ENCODE results near the gene AGAP3. TPM values are rescaled to one million over a fixed set of nuclear protein-coding genes. Genes with fewer than 3 reads are reported as not detected.

AGAP3 gene
- total and polyA plus RNA-seq, 2 of the 4 experiments (the other 2 are of a cell fraction) = 35.3 to 93.9 TPM

DNA sequence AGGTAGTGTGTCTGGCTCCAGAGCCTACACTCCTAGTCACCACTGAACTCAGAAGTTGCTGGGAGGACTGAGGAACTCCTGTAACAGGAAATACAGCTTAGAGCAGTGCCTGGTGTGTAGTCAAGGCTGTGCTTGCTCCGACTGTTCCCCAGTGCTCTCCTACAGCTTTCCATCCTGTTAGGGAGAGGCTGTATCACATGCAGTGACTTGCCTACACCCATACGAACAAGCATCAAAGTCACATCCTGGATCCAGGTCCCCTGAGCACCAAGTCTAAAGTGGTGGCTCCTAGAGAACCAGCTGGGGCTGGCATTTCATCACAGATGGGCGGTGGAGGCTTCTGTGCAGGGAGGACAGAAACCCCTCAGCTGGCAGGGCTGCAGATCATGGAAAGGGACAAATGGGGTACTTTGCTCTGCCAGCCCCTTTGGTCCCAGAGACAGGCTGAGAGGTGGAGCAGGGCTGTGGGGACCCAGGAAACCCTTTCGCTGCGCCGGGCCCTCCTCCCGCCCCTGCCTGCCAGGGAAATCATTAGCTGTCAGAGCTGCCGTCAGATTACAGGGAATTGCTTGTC, 93.1 kb downstream of the AGAP3 start:
- TF ChIP-seq MAZ (IDR thresholded peaks at IDR 0.05; ENCODE audit: borderline replicate concordance, low read depth, low read length) (no peak), BHLHE40 (IDR thresholded peaks at IDR 0.05; ENCODE audit: low read depth, low read length) (no peak), FOS (IDR thresholded peaks at IDR 0.05; ENCODE audit: low read depth, low read length) (no peak), RAD21 (IDR thresholded peaks at IDR 0.05; ENCODE audit: low read length) (no peak), USF2 (IDR thresholded peaks at IDR 0.05; ENCODE audit: low read depth, low read length) (no peak), CHD1 (IDR thresholded peaks at IDR 0.05; ENCODE audit: low read depth, low read length) (no peak), MAFK (IDR thresholded peaks at IDR 0.05; ENCODE audit: low read depth, low read length) (no peak), CTCF (conservative IDR thresholded peaks at IDR 0.05; ENCODE audit: low read depth, low read length) (no peak), CEBPB (IDR thresholded peaks at IDR 0.05; ENCODE audit: low read depth, low read length) (no peak), SMC3 (IDR thresholded peaks at IDR 0.05; ENCODE audit: low read depth, low read length) (no peak), NFE2L2 (IDR thresholded peaks at IDR 0.05; ENCODE audit: low read depth, low read length) (no peak)
- TF ChIP-seq, protein P1, sequence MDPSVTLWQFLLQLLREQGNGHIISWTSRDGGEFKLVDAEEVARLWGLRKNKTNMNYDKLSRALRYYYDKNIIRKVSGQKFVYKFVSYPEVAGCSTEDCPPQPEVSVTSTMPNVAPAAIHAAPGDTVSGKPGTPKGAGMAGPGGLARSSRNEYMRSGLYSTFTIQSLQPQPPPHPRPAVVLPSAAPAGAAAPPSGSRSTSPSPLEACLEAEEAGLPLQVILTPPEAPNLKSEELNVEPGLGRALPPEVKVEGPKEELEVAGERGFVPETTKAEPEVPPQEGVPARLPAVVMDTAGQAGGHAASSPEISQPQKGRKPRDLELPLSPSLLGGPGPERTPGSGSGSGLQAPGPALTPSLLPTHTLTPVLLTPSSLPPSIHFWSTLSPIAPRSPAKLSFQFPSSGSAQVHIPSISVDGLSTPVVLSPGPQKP (IDR thresholded peaks at IDR 0.05; ENCODE audit: borderline replicate concordance, low read depth, low read length) = no peak
- ATAC-seq (ENCODE audit: low read depth) = no peak
- H3K79me1 ChIP-seq (ENCODE audit: low read depth in 1 of 2, low read length in 2 of 2) = no peaks in the 10 kb centered on the region
- BruUV-seq (replicated peaks) = no TSS peak
- no peak overlapping the region for H3K4me2 ChIP-seq (ENCODE audit: low read depth, low read length)
- no peak overlapping the region for H2AK5ac ChIP-seq (ENCODE audit: low read depth, low read length)
- H3K4ac ChIP-seq (ENCODE audit: low read depth, low read length) = no peak overlapping the region
- in situ Hi-C loops (cut with MboI; ENCODE audit: low sequenced_read_pairs) = no loop called here
- H2BK120ac ChIP-seq (ENCODE audit: low read depth, low read length) = no peak overlapping the region
- H3K56ac ChIP-seq (ENCODE audit: extremely low read depth, insufficient read depth, low read length) = no peak overlapping the region
- H2BK15ac ChIP-seq (ENCODE audit: low read depth, low read length) = no peak overlapping the region
- H3K27ac ChIP-seq (ENCODE audit: insufficient read depth, low read length) = no peak overlapping the region
- no peak for DNase-seq
- no peak overlapping the region for H3K4me3 ChIP-seq (ENCODE audit: insufficient read depth, low read depth, low read length)
- ChIA-PET CTCF (no interaction called here), POLR2A (ENCODE audit: unreplicated experiment) (interaction anchor here (0.6 kb wide), 1 partner anchor 72 kb away, joined by 3 read pairs; no protein-coding TSS in a partner anchor)
- peaks cover 78% of the 10 kb centered on the region for H3K27me3 ChIP-seq (ENCODE audit: control insufficient read depth, insufficient read depth, low read length)
- WGBS, 2 experiments (ENCODE audit: extremely low coverage in 2 of 2, insufficient read length in 1 of 2) = 73% methylated on average over 5 of the region's 8 CpGs; no CpG with 5 or more reads in 1 of the 2 experiments
- no peak overlapping the region for H2BK5ac ChIP-seq (ENCODE audit: low read depth, low read length, poor library complexity, severe bottlenecking)
- H3K9me1 ChIP-seq (ENCODE audit: insufficient read depth, low read length) = no peaks in the 10 kb centered on the region
- H4K91ac ChIP-seq (ENCODE audit: insufficient read depth, low read depth, low read length) = no peak overlapping the region
- H3K18ac ChIP-seq (ENCODE audit: low read depth, low read length) = no peak overlapping the region
- H4K20me1 ChIP-seq (ENCODE audit: insufficient read depth, low read length) = no peaks in the 10 kb centered on the region
- H3K9ac ChIP-seq (ENCODE audit: low read depth, low read length) = no peak overlapping the region
- no peak overlapping the region for H2BK20ac ChIP-seq (ENCODE audit: low read depth, low read length)
- dilution Hi-C loops (cut with HindIII; ENCODE audit: low sequenced_read_pairs, unreplicated experiment) = no loop called here
- no peak overlapping the region for H3K14ac ChIP-seq (replicated peaks; ENCODE audit: low read depth, low read length)
- H4K8ac ChIP-seq (ENCODE audit: low read depth in 2 of 2, low read length in 2 of 2) = no peak overlapping the region
- no peak overlapping the region for H3K23ac ChIP-seq (ENCODE audit: low read depth, low read length)
- intact Hi-C loops (cut with micrococcal nuclease) = no loop called here
- no peak overlapping the region for H2AFZ ChIP-seq (replicated peaks; ENCODE audit: low read length, poor library complexity)
- no peaks in the 10 kb centered on the region for H3K36me3 ChIP-seq (ENCODE audit: control insufficient read depth, insufficient read depth, low read length)
- H3K4me1 ChIP-seq (ENCODE audit: control insufficient read depth, insufficient read depth, low read length) = no peaks in the 10 kb centered on the region
- H4K5ac ChIP-seq (ENCODE audit: low read depth, low read length) = no peak overlapping the region
- H3K9me3 ChIP-seq (ENCODE audit: control insufficient read depth, insufficient read depth, low read length) = no peaks in the 10 kb centered on the region
- no peak overlapping the region for H2AK9ac ChIP-seq (replicated peaks; ENCODE audit: low read depth, low read length, poor library complexity)
